Measurements from ENCODE around the gene SLC44A1.

SLC44A1 gene

GRCh38 chr9:105399117-105399516 lies 154.7 kb downstream of the SLC44A1 start:
- DNase-seq, result no peak

GRCh38 chr9:105401651-105402050 lies 157.2 kb downstream of the SLC44A1 start:
- DNase-seq, result no peak

GRCh38 chr9:105403552-105404248 lies 159.2 kb downstream of the SLC44A1 start:
- no peak for DNase-seq

GRCh38 chr9:105405514-105406131 lies 161.2 kb downstream of the SLC44A1 start:
- no peak for DNase-seq

- DNase-seq, result no peak
Observed at GRCh38 chr9:105406369-105406768, 161.9 kb downstream of the SLC44A1 start.

- DNase-seq, result no peak
Observed at GRCh38 chr9:105413525-105413924, 169.1 kb downstream of the SLC44A1 start.

- no peak for DNase-seq
Observed at GRCh38 chr9:105414947-105415661, 170.7 kb downstream of the SLC44A1 start.

- DNase-seq, result no peak
Observed at GRCh38 chr9:105415662-105415980, 171.2 kb downstream of the SLC44A1 start.

- DNase-seq, result no peak
Observed at GRCh38 chr9:105416840-105417239, 172.4 kb downstream of the SLC44A1 start.

- no peak for DNase-seq
Observed at GRCh38 chr9:105418588-105419500, 174.4 kb downstream of the SLC44A1 start.

GRCh38 chr9:105419816-105420597 lies 175.6 kb downstream of the SLC44A1 start:
- no peak for DNase-seq

- no peak for DNase-seq
Observed at GRCh38 chr9:105421154-105421553, 176.7 kb downstream of the SLC44A1 start.

GRCh38 chr9:105421864-105422263 lies 177.4 kb downstream of the SLC44A1 start:
- no peak for DNase-seq

GRCh38 chr9:105425816-105426433 lies 181.5 kb downstream of the SLC44A1 start:
- no peak for DNase-seq

- DNase-seq, result no peak
Observed at GRCh38 chr9:105426657-105427056, 182.2 kb downstream of the SLC44A1 start.

GRCh38 chr9:105431424-105432246 lies 187.2 kb downstream of the SLC44A1 start:
- no peak for DNase-seq

- no peak for DNase-seq
Observed at GRCh38 chr9:105432247-105432842, 187.9 kb downstream of the SLC44A1 start.

- DNase-seq, result no peak
Observed at GRCh38 chr9:105435453-105435852, 191.0 kb downstream of the SLC44A1 start.

GRCh38 chr9:105436783-105437182 lies 192.3 kb downstream of the SLC44A1 start:
- DNase-seq, result no peak

- DNase-seq, result no peak
Observed at GRCh38 chr9:105437704-105438103, 193.3 kb downstream of the SLC44A1 start.

All from amniotic stem cell (primary cell).